NOMO-1 treated with dmso at 0.1 percent for 144 hours (cell line): ENCODE measurements around the gene TRUB2.
A peak's percentile ranks its signal among the peaks of the same experiment; 100 is the strongest.
"Not testable (repeated sequence)": the region's sequence is repeated elsewhere in the genome, so short reads cannot be mapped to it uniquely, and the experiment has no call there.

ENCODE experiments used
- DNase-seq: peaks from one replicate; lab custom pipeline; 2025; ENCODE audit not compliant: unreplicated experiment; lab: John Stamatoyannopoulos, UW

TRUB2 gene

GRCh38 chr9:128304136-128304970 lies 17.9 kb downstream of the TRUB2 start:
- DNase-seq, result no peak

DNA sequence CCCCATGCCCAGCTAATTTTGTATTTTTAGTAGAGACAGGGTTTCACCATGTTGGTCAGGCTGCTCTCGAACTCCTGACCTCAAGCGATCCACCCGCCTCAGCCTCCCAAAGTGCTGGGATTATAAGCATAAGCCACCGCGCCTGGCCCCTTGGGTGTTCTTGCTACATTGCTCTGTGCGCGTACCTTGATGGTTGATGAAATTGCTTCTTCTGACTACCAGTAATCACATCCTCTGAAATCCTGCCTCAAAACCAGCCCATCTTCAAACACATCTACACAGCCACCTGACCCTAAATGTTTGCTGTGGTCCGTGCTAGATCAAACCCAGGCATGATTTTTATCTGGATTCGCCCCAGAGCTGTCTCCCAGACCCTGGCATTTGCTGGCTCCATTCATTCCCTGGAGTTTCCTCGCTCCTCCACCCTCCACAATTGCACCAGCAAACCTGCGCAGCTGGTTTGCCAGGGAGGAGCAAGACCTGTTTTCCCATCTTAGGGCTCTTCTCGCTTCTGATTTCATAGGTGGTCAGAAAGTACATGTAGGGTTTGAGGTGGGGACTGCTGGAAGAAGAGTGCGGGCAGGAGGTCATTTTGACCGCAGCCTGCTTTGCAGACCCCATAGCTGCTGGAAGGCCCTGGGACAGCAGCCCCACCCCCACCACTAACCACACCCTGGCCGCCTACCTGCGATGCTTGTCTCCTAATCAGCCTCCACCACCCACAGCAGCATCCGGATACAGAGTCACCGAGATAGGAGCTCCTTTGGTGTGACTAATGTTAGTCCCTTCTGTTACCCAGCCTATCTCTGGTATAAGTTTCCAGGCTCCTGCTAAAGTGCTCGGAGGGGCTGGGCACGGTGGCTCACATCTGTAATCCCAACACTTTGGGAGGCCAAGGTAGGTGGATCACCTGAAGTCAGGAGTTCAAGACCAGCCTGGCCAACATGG lies 23.4 kb downstream of the TRUB2 start:
- DNase-seq, result no peak

DNA sequence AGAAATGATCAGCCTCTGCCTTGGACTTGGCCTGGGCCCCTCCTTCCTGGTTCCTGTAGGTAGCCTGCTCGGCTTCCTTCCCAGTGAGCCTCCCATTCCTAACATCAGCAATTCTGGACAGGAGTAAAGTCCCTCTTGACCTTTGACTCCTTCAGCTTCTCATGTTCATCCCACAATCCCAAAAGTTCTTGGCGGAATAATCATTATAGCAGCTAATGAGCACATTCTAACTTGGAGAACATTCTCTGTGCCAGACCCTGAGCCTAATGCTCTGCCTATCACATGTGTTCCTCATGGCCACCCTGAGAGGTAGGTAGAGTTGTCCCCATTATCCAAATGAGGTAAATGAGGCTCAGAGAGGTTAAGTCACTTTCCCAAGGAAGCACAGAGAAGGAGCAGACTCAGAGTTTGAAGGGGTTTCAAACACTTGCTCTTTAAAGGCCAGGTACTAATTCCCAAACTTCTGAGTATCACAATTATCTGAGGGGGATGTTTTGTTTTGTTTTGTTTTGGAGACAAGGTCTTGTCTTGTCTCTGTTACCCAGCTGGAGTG lies 24.9 kb downstream of the TRUB2 start:
- DNase-seq, result no peak

DNA sequence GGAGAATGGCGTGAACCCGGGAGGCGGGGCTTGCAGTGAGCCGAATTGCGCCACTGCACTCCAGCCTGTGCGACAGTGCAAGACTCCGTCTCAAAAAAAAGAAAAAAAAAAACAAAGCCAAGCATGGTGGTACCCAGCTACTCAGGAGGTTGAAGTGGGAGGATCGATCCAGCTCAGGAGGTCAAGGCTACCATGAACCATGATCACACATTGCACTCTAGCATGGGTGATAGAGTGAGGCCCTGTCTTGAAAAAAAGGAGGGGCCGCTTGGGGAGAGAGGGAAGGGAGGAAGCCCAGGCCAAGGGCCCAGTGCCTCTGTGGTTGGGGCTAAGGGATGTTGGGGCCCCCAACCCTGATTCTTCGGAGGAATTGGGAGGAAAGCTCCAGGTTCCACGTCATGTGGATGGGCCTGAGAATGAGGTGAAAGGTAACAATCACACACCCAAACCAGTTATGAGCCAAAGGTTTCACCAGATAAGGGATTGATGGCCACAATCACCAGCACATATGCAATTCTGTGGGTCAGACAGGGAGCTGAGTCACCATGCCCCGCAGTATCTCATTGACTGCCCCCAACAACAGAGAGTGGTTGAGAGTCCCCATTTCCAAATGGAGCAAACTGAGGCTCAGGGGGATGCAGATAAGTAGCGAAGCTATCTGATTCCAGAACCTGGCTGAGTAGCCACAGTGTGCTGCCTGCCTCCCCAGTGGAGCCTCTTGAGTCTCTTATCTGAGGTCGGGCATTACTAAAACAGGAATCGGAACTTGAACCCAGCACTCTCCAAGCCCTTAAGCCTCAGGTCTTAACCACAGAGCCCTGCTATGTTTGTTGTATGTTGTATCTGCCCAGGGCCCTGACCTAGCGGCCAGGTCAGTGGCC lies 25.7 kb downstream of the TRUB2 start:
- DNase-seq, result no peak

- no peak for DNase-seq
Observed at GRCh38 chr9:128294142-128294541, 28.1 kb downstream of the TRUB2 start.

GRCh38 chr9:128293091-128293490 lies 29.2 kb downstream of the TRUB2 start:
- DNase-seq, result no peak

- no peak for DNase-seq
Observed at GRCh38 chr9:128292009-128292408, 30.2 kb downstream of the TRUB2 start.

- no peak for DNase-seq
Observed at GRCh38 chr9:128288273-128289004, 33.8 kb downstream of the TRUB2 start.

DNA sequence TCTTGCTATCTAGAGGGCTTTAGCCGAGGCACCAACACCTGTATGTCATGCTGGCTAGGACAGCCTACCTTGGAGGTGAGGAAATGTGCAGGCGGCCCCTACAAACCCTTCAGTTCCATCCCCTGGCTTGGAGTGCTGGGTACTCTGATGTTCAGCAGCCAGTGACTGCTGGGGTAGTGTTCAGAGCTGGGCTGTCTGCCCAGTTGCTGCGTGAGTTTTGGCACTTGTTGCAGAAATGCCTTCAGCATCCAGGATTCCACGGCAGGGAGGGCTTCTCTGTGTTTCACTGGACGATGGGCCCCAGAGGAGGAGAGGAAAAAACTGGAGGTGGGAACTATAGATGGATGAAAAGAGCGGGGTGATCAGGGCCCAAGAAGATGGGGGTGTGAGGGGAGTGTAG lies 35.8 kb downstream of the TRUB2 start:
- no peak for DNase-seq

DNA sequence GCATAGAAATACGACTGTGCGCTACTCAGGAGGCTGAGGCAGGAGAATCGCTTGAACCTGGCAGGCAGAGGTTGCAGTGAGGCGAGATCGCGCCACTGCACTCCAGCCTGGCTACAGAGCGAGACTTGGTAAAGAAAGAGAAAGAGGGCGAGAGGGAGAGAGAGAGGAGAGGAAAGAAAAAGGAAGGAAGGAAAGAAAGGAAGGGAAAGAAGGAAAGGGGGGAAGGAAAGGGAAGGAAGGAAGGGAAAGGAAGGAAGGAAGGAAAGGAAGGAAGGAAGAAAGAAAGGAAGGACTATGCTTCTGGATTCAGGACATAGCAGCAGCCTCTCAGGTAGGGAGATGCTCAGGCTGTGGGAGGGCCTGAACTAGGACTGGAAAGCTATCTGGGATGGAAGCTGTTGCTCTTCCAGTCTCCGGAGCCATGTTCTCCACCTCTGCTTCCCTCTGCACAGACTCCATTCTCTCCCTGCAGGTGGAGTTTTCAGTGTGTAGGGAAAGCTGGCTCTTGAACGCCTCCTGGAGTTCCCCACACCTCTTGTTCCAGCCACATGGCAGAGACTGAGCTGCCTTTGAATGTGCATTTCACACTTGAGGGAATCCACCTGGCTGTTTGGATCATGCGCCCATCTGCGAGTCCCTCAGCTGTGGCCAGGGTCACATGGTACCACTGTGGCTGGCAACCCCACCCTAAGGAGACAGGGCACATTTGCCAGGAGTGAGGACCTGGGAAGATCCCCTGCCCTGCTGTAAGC lies 37.0 kb downstream of the TRUB2 start:
- no peak for DNase-seq

DNA sequence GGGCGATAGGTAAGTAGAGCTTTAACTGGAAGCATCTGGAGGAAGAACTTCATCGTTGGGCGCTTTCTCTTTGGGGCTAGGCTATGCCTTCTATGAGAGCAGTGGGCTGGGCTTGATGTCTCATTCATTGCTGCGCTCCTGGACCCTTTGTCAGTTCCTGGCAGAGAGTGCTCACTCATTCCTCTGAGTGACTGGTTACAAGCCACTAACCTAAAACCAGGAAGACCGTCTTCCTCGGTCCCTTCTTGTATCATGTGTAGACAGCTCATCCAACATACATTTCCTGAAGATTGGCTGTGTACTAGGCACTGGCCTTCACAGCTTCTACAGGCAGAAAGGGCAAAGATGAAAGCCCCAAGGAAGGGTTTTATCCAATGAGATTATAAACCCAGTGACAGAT lies 39.7 kb downstream of the TRUB2 start:
- DNase-seq, result no peak

GRCh38 chr9:128280084-128280622 lies 42.1 kb downstream of the TRUB2 start:
- no peak for DNase-seq

DNA sequence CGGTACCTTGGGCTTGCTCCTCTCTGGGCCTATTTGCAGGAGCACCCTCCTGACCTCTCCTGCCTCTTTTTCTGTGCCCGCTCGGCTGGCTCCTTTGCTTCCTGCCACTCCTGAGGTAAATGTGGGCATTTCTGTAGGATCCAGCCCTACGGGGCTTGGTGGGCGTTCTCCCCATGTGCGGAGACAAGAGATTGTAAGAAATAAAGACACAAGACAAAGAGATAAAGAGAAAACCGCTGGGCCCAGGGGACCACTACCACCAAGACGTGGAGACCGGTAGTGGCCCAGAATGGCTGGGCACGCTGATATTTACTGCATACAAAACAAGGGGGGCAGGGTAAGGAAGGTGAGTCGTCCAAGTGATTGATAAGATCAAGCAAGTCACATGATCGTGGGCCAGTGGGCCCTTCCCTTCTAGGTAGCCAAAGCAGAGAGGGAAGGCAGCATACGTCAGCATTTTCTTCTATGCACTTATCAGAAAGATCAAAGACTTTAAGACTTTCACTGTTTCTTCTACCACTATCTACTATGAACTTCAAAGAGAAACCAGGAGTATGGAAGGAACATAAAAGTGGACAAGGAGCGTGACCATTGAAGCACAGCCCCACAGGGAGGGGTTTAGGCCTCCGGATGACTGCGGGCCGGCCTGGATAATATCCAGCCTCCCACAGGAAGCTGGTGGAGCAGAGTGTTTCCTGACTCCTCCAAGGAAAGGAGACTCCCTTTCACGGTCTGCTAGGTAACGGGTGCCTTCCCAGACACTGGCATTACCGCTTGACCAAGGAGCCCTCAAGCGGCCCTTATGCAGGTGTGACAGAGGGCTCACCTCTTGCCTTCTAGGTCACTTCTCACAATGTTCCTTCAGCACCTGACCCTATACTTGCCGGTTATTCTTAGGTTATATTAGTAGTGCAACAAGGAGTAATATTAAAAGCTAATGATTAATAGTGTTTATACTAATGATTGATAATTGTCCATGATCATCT lies 42.9 kb downstream of the TRUB2 start:
- DNase-seq, result not testable (repeated sequence)

- DNase-seq, result no peak
Observed at GRCh38 chr9:128276574-128277270, 45.5 kb downstream of the TRUB2 start.

- DNase-seq, result peak; percentile 99
Observed at GRCh38 chr9:128276008-128276573, 46.2 kb downstream of the TRUB2 start, which contains the start of gene SWI5. SWI5 (plus strand) TSS chr9:128276276.

- DNase-seq, result no peak
Observed at GRCh38 chr9:128275198-128276007, 46.8 kb downstream of the TRUB2 start, which contains the start of gene GOLGA2. GOLGA2 (minus strand) TSS chr9:128276007; CDS start chr9:128275976, 31 bp downstream.
